HepG2 (cell line): ENCODE results near the gene OR10V1. TPM values are rescaled to one million over a fixed set of nuclear protein-coding genes. Genes with fewer than 3 reads are reported as not detected.
"Not testable (repeated sequence)": the region's sequence is repeated elsewhere in the genome, so short reads cannot be mapped to it uniquely, and the experiment has no call there.

Experiments
- ATAC-seq: fragments of 200-7000 bp; cut with Tn5 transposase; 3 replicates; pipeline ENCODE4 v1.9.1; 2020; ENCODE audit warnings: mild to moderate bottlenecking, moderate library complexity
- BruUV-seq: library from RNA; stranded (reverse); fragments of 400-500 nt; replicated peaks from 2 replicates; lab custom pipeline; 2021; lab: Mats Ljungman, UMichigan
- CTCF ChIA-PET: fragments of 300-600 bp; formaldehyde crosslinking; extraction: SDS; loops from one replicate; lab custom pipeline; 2021; ENCODE audit warnings: low total read pairs, inconsistent platforms, low intra/inter-chr PET ratio; lab: Yijun Ruan, JAX
- POLR2A ChIA-PET: fragments of 350-600 bp; sonication (Branson Sonifier 250); formaldehyde crosslinking; loops from one replicate; lab custom pipeline; 2020; ENCODE audit warnings: antibody characterized with exemption, inconsistent platforms; lab: Yijun Ruan, JAX
- DNase-seq: peaks from one replicate; pipeline ENCODE4 v3.0.0-alpha.2; 2015; ENCODE audit warnings: low spot score
- FAIRE-seq: peaks from 3 replicates; lab custom pipeline; 2011; peaks lifted over from hg19 to GRCh38; lab: Jason Lieb, UNC
- H2AFZ ChIP-seq: one replicate; pipeline ENCODE4 v1.6.1; 2011; ENCODE audit warnings: low read length, inconsistent platforms
- H3K27ac ChIP-seq: fragments of 300-600 bp; 3 replicates; pipeline ENCODE4 v1.8.0; 2011; ENCODE audit warnings: mixed run types, mild to moderate bottlenecking, mixed read lengths, low read length, inconsistent platforms; ENCODE audit not compliant: insufficient read depth; ENCODE audit errors: extremely low read length
- H3K27me3 ChIP-seq, 2 experiments: fragments of 200-600 bp in 1 of 2; 2 replicates in 1 of 2; 3 replicates in 1 of 2; pipeline versions ENCODE4 v1.6.0 to v1.8.0; 2011; ENCODE audit warnings: low read length in 2 of 2, mild to moderate bottlenecking in 2 of 2, moderate library complexity in 2 of 2, inconsistent platforms in 1 of 2; ENCODE audit not compliant: insufficient read depth in 2 of 2, control insufficient read depth in 1 of 2
- H3K36me3 ChIP-seq, 2 experiments: fragments of 200-600 bp in 1 of 2; replicated peaks in 1 of 2; 2 replicates in 1 of 2; 3 replicates in 1 of 2; pipeline versions ENCODE4 v1.5.1 to v1.8.0; 2011; ENCODE audit warnings: low read length in 2 of 2, inconsistent platforms in 1 of 2; ENCODE audit not compliant: insufficient read depth in 2 of 2, control insufficient read depth in 1 of 2
- H3K4me1 ChIP-seq: 2 replicates; pipeline ENCODE4 v1.5.1; 2012; ENCODE audit warnings: low read length, inconsistent platforms; ENCODE audit not compliant: insufficient read depth
- H3K4me2 ChIP-seq: 2 replicates; pipeline ENCODE4 v1.6.0; 2011; ENCODE audit warnings: low read depth, low read length, inconsistent platforms
- H3K4me3 ChIP-seq, 3 experiments: fragments of 200-600 bp in 1 of 3; sonication (generic), shearing (Covaris generic) in 1 of 3; replicated peaks in 1 of 3; 2 replicates each; pipeline ENCODE4 v1.5.1; 2011 to 2016; ENCODE audit warnings: low read length in 3 of 3, inconsistent platforms in 2 of 3, low read depth in 2 of 3, mild to moderate bottlenecking in 2 of 3, control low read depth in 1 of 3, mixed read lengths in 1 of 3; ENCODE audit not compliant: insufficient read depth in 1 of 3
- H3K79me2 ChIP-seq: one replicate; pipeline ENCODE4 v1.6.1; 2011; ENCODE audit warnings: low read length, inconsistent platforms; ENCODE audit not compliant: insufficient read depth
- H3K9ac ChIP-seq: 2 replicates; pipeline ENCODE4 v1.6.0; 2011; ENCODE audit warnings: mild to moderate bottlenecking, low read depth, low read length, inconsistent platforms; ENCODE audit not compliant: insufficient read depth
- H3K9me3 ChIP-seq: 2 replicates; pipeline ENCODE4 v1.5.1; 2012; ENCODE audit warnings: mild to moderate bottlenecking, low read length
- H4K20me1 ChIP-seq: 2 replicates; pipeline ENCODE4 v1.6.0; 2011; ENCODE audit warnings: inconsistent platforms, mild to moderate bottlenecking, low read length, moderate library complexity; ENCODE audit not compliant: insufficient read depth
- ZNF883 ChIP-seq: sonication (generic); formaldehyde crosslinking; IDR thresholded peaks from 2 replicates; pipeline ENCODE4 v1.5.1; 2020; ENCODE audit warnings: mild to moderate bottlenecking, missing genetic modification reagents; ENCODE audit errors: not compliant biosample characterization
- WGBS: methylation state at CpG from one replicate; pipeline ENCODE4 v1.1.6; 2017; ENCODE audit warnings: low lambda C conversion rate; 5-methylcytosine and 5-hydroxymethylcytosine counted together
- in situ Hi-C: cut with HindIII; loops from 2 replicates; pipeline ENCODE4 v1.10.0; 2017; ENCODE audit warnings: low pct_unique_long_range_greater_than_20kb; ENCODE audit not compliant: extremely low pct_ligation_motif_present
- intact Hi-C: fragments of 100-400 bp; cut with micrococcal nuclease; formaldehyde crosslinking; loops from one replicate; pipeline ENCODE4 v1.10.0; 2022; ENCODE audit not compliant: unreplicated experiment
- polyA plus RNA-seq, 8 experiments: library from polyadenylated mRNA; depleted of rRNA in 3 of 8; stranded (reverse) in 7 of 8; unstranded in 1 of 8; fragments of >200 nt; fragmentation: Illumina TruSeq in 4 of 8; extraction: Trizol in 4 of 8; gene quantifications; 2 replicates each; pipeline versions ENCODE4 v1.2.1 to v1.2.3, GENCODE V29; 2011 to 2016; ENCODE audit warnings: low read depth in 4 of 8, missing spikeins in 1 of 8, mixed read lengths in 1 of 8; ENCODE audit not compliant: insufficient read depth in 1 of 8
- total RNA-seq, 5 experiments: library from RNA; depleted of rRNA; stranded (reverse); fragments of >200 nt; fragmentation: Illumina TruSeq; extraction: Trizol; gene quantifications; 2 replicates each; pipeline ENCODE4 v1.2.3, GENCODE V29; 2016; ENCODE audit warnings: low read depth in 1 of 5
- TF ChIP-seq, protein P1 (sequence below): sonication (generic); formaldehyde crosslinking; IDR thresholded peaks from 2 replicates; pipeline ENCODE4 v1.4.0; 2020; ENCODE audit warnings: missing genetic modification reagents, mild to moderate bottlenecking, borderline replicate concordance

Gene OR10V1
- total and polyA plus RNA-seq, 2 of the 13 experiments (the other 11 are each of a cell fraction or from before 2014, with no cell fraction given) = not detected

GRCh38 chr11:59706518-59707285, 6.9 kb downstream of the OR10V1 start (continued):
- no peak for TF ChIP-seq ZNF883 (CRISPR knock-in tag)

- BruUV-seq = no TSS peak
- TF ChIP-seq, protein P1, sequence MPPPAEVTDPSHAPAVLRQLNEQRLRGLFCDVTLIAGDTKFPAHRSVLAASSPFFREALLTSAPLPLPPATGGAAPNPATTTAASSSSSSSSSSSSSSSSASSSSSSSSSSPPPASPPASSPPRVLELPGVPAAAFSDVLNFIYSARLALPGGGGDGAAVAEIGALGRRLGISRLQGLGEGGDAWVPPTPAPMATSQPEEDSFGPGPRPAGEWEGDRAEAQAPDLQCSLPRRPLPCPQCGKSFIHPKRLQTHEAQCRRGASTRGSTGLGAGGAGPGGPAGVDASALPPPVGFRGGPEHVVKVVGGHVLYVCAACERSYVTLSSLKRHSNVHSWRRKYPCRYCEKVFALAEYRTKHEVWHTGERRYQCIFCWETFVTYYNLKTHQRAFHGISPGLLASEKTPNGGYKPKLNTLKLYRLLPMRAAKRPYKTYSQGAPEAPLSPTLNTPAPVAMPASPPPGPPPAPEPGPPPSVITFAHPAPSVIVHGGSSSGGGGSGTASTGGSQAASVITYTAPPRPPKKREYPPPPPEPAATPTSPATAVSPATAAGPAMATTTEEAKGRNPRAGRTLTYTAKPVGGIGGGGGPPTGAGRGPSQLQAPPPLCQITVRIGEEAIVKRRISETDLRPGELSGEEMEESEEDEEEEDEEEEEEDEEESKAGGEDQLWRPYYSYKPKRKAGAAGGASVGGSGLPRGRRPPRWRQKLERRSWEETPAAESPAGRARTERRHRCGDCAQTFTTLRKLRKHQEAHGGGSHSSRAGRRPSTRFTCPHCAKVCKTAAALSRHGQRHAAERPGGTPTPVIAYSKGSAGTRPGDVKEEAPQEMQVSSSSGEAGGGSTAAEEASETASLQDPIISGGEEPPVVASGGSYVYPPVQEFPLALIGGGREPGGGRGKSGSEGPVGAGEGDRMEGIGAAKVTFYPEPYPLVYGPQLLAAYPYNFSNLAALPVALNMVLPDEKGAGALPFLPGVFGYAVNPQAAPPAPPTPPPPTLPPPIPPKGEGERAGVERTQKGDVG = no peak
- Histone ChIP-seq H3K9me3 (no peaks in the 10 kb centered on the region), H2AFZ (no peak overlapping the region), H4K20me1 (no peaks in the 10 kb centered on the region), H3K27me3 (no peaks in the 10 kb centered on the region), H3K79me2 (no peaks in the 10 kb centered on the region), H3K9ac (no peak overlapping the region), H3K4me2 (no peak overlapping the region), H3K36me3 (no peaks in the 10 kb centered on the region), H3K4me3 (no peak overlapping the region), H3K27ac (no peak overlapping the region), H3K4me1 (peaks cover 13% of the 10 kb centered on the region)
- WGBS = 66% methylated on average over 6 of the region's 6 CpGs
- in situ Hi-C loops = no loop called here
- ATAC-seq = no peak
- no peak for FAIRE-seq
- POLR2A ChIA-PET = no interaction called here
- no peak for DNase-seq
- intact Hi-C loops = no loop called here
- CTCF ChIA-PET = no interaction called here
Measured at GRCh38 chr11:59705294-59705693, 8.4 kb downstream of the OR10V1 start.

DNA sequence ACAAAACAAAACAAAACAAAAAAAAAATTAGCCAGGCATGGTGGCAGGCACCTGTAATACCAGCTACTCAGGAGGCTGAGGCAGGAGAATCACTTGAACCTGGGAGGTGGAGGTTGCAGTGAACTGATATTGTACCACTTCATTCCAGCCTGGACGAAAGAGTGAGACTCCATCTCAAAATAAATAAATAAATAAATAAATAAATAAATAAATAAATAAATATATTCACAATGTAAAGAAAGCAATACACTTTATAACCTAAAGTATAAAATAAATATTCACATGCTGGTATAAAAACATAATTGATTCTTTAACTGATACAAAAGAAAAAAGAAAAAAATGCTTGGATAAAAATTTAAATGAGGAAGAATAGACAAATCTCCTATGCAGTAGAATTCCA, 10.1 kb downstream of the OR10V1 start:
- H2AFZ ChIP-seq, H3K9ac ChIP-seq, CTCF ChIA-PET, H3K36me3 ChIP-seq, FAIRE-seq, H3K9me3 ChIP-seq, intact Hi-C loops, BruUV-seq, H3K4me3 ChIP-seq, H3K79me2 ChIP-seq, DNase-seq, in situ Hi-C loops, H3K27me3 ChIP-seq, ATAC-seq, POLR2A ChIA-PET, H3K27ac ChIP-seq, H4K20me1 ChIP-seq, H3K4me2 ChIP-seq: not testable (repeated sequence)
- peaks cover 13% of the 10 kb centered on the region for H3K4me1 ChIP-seq
- 89% methylated on average over 1 of the region's 1 CpG for WGBS

DNA sequence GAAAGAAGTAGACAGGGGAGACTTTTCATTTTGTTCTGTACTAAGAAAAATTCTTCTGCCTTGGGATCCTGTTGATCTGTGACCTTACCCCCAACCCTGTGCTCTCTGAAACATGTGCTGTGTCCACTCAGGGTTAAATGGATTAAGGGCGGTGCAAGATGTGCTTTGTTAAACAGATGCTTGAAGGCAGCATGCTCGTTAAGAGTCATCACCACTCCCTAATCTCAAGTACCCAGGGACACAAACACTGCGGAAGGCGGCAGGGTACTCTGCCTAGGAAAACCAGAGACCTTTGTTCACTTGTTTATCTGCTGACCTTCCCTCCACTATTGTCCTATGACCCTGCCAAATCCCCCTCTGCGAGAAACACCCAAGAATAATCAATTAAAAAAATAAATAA, 13.5 kb downstream of the OR10V1 start:
- FAIRE-seq, CTCF ChIA-PET, H3K9ac ChIP-seq, H3K4me1 ChIP-seq, DNase-seq, intact Hi-C loops, H3K79me2 ChIP-seq, H3K36me3 ChIP-seq, H3K27me3 ChIP-seq, POLR2A ChIA-PET, H3K9me3 ChIP-seq, H3K4me2 ChIP-seq, H3K4me3 ChIP-seq, ATAC-seq, H3K27ac ChIP-seq, BruUV-seq, H2AFZ ChIP-seq, in situ Hi-C loops, H4K20me1 ChIP-seq: not testable (repeated sequence)
- 41% methylated on average over 3 of the region's 5 CpGs for WGBS
